Measurements from ENCODE around the gene NDST4. TPM values are rescaled to one million over a fixed set of nuclear protein-coding genes. Genes with fewer than 3 reads are reported as not detected.

NDST4 gene
- total RNA-seq, 1 experiment from 2014 or later: not detected

DNA sequence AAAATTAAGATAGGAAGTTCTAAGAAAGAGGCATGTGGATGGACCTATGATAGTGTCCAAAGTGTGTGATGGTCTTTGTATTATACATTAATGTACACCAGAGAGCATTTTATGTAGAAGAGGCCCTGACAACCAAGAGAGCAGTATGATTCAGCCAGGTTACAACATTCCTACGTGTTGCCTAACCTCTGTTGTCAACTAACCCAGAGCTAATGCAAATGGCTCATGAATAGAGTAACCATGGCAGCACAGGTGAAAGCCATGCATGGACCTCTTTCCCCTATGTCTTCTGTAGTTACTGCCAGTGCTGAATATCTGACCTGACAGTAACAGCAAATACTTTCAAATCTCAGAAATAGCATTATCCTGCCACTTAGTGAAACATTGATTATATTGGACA is 255.6 kb downstream of the NDST4 start:
- DNase-seq (ENCODE audit: low read depth): no peak
- in situ Hi-C loops (cut with HindIII; ENCODE audit: low pct_unique_long_range_greater_than_20kb, low sequenced_read_pairs): no loop called here

DNA sequence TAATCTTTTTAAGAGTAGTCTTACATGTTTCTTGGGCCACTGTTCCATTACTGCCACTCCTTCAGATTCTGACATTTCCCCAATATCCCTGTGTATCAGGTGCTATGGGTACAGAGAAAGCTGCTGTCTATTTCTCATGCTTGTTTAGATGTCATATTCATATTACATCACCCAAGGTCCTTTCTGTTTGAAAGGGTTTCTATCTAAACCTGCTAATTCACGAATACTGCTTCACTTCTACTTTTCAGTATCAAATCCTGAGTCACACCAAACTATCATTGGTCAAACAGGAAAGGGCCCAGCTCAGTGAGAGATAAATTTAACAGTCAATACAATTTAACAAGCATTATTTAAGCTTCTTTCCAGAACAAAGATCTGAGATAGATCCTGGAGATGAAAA is 273.4 kb downstream of the NDST4 start:
- DNase-seq (ENCODE audit: low read depth): no peak
- in situ Hi-C loops (cut with HindIII; ENCODE audit: low pct_unique_long_range_greater_than_20kb, low sequenced_read_pairs): no loop called here

DNA sequence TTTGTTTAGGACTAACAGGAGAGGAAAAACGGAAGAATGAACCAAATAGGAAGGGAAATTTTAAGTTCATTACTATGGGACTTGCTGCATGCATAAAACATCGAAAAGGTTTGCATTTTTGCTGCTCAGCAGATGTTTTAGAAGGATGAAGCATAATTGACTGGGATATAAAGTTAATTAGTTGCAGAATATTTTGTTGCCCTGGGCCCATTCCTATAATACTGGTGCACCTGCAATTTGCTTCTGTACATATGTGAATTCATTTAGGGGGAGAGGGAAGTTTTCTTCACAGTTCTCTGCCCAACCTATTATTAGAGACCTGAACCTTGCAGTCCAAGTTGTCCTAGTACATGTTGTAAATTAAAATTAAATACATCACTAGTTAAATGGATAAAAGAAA is 282.8 kb downstream of the NDST4 start:
- DNase-seq (ENCODE audit: low read depth): no peak
- in situ Hi-C loops (cut with HindIII; ENCODE audit: low pct_unique_long_range_greater_than_20kb, low sequenced_read_pairs): no loop called here

DNA sequence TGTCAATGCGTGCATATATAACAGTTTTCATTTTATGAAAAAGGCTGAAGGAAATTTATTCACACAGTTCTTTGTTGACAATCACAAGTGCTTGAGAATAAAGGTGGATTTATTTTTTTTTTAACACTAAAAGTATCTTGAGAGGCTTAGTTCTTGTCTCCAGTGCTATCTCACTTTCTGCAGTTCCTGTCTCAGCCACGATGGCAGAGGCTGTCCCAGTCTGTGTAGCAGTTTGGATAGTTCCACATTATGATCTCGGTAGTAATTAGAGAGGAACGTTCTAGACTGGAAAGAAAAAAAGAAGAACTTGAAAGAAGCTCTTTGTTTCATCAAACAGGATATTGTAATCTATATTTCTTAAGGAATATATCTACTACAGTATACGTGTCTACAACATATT is 285.8 kb downstream of the NDST4 start:
- DNase-seq (ENCODE audit: low read depth): no peak
- in situ Hi-C loops (cut with HindIII; ENCODE audit: low pct_unique_long_range_greater_than_20kb, low sequenced_read_pairs): no loop called here

DNA sequence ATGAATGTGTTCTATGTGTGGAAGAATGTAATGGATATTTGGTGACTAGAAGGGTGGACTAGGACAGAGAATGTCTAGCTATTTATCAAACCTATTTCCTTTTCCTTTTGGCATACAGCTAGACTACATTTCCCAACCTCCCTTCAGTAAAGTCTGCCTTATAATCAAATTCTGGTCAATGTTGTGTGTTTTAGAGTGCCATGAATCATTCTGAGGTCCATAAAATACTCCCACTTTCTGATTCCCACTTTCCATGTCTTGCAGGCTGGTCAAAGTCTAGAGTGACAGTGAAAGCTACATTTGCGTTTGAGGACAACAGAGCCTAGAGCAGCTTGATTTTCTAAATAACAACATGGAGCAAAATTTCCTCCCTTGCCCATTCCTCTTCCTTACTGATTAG is 297.7 kb downstream of the NDST4 start:
- in situ Hi-C loops (cut with HindIII; ENCODE audit: low pct_unique_long_range_greater_than_20kb, low sequenced_read_pairs): no loop called here
- no peak for DNase-seq (ENCODE audit: low read depth)

DNA sequence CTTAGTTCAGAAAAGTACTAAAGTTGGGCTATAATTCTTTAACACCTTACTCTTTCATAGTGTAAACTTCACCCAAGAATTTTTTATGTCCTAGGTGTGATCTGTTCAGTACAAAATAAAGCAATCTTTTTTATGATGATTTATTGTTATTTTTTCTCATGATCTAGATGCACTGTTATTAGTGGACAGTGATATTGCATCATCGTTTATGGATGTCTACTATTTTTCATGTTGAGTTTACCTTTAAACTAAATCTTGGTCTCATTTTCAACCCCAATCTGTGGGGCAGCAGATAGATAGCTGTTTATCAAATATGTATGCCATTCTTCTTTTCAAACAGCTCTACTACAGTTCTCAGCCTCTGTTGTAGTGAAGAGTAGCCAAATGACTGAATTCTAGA is 299.5 kb downstream of the NDST4 start:
- DNase-seq (ENCODE audit: low read depth): no peak
- in situ Hi-C loops (cut with HindIII; ENCODE audit: low pct_unique_long_range_greater_than_20kb, low sequenced_read_pairs): no loop called here

DNA sequence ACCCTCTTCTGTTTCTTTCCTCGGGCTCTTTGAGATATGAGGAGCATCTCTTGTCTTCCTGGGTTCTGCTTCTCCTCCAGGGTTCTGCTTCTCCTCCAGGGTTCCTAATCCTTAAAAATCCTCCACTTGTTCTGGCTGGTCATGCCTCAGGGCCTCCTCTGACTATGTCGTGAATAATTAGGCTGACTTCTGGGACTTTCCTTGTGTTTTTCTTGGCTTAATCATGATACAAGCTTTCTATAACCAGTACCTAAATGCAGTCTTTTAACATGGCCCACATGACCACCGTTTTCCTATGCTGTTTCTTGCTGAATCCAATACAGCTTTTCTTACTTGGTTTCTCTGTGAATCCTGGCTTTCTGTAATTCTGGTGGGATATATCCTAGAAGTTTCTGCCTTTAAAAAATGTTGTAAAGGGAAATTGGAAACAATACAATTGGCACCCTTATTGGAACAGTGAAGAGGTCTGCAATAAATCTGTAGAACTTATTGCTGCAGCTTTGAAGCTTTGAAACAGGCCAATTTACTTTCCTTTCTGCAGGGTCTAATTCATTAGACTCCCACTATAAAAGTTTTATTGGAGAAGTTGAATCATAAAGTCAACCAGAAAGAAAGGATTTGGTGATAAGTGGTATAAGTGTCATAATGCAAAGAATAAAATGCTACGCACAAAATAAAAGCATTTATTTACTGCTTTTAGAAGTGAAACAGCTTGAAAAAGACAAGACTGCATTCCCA is 301.7 kb downstream of the NDST4 start:
- no peak for DNase-seq (ENCODE audit: low read depth)

DNA sequence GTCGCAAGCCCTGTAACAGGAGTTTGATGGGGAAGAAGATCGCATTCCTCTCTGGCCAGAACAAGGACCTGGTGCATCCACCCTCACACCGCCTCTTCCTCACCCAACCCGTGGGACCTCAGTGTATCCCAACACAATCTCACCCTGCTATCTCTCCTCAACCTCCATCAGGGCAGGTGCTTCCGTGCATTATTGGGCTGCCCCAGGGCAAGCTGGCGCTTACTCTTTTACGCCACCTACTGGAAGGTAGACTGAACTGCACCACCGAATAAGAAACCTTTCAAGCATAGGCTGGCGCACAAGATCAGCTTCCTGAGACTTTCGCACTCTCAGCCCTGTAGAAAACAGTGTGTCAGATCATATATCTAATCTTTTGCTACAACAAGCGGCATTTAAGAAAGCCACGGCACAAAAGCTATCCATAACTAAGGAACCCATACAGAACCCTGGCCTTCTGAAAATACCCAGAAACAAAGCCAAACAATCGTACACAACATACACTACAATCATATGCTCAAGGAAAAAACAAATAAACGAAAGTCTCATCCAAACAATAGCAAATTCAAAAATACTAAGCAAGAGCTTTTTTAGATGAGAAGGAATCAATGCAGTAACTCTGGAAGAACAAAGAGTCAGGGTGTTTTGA is 305.5 kb downstream of the NDST4 start:
- in situ Hi-C loops (cut with HindIII; ENCODE audit: low pct_unique_long_range_greater_than_20kb, low sequenced_read_pairs): no loop called here
- peak; percentile 16 for DNase-seq (ENCODE audit: low read depth)

More for the DNA sequence above, 301.7 kb downstream of the NDST4 start:
- in situ Hi-C loops (cut with HindIII; ENCODE audit: low pct_unique_long_range_greater_than_20kb, low sequenced_read_pairs): no loop called here

DNA sequence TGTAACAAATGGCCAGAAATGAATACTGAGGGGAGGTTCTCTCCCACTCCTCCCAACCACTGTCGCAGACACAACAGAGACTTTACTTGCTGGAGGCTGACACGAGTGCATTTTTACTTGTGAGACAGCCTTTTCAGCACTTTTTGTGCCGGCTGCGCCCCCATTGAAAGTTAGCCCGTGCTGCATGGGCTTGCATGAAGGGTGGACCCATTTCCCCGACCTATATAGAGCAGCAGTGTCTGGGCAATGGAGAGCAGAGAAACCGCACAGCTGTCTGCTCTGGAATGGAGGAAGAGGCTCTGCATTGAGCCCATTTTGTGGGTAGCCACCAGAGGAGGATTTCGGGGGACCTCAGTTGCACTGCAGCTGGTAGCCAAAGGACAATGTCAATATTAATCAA is 306.1 kb downstream of the NDST4 start:
- DNase-seq (ENCODE audit: low read depth): no peak
- in situ Hi-C loops (cut with HindIII; ENCODE audit: low pct_unique_long_range_greater_than_20kb, low sequenced_read_pairs): no loop called here

DNA sequence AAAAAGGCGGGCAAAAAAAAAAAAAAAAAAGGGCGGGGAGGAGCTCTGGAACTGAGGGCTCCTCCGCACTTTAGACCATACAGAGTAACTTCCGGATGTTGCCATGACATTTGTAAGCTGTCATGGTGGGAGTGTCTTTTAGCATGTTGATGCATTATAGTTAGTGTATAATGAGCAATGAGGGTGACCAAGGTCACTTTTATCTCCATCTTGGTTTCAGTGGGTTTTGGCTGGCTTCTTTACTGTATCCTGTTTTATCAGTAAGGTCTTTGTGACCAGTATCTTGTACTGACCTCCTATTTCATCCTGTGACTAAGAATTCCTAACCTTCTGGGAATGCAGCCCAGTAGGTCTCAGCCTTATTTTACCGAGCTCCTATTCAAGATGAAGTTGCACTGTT is 321.4 kb downstream of the NDST4 start:
- no peak for DNase-seq (ENCODE audit: low read depth)
- in situ Hi-C loops (cut with HindIII; ENCODE audit: low pct_unique_long_range_greater_than_20kb, low sequenced_read_pairs): no loop called here

DNA sequence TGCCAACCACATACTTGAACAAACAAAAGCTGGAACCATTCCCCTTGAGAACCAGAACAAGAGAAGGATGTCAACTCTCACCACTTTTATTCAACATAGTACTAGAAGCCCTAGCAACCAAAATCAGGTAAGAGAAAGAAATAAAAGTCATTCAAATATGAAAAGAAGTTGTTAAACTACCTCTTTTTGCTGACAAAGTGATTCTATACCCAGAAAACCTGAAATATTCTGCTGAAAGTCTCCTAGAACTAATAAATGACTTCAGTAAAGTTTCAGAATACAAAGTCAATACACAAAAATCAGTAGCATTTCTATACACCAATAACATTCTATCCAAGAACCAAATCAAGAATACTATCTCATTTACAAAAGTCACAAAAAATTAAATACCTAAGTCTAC is 327.9 kb downstream of the NDST4 start:
- in situ Hi-C loops (cut with HindIII; ENCODE audit: low pct_unique_long_range_greater_than_20kb, low sequenced_read_pairs): no loop called here
- no peak for DNase-seq (ENCODE audit: low read depth)

DNA sequence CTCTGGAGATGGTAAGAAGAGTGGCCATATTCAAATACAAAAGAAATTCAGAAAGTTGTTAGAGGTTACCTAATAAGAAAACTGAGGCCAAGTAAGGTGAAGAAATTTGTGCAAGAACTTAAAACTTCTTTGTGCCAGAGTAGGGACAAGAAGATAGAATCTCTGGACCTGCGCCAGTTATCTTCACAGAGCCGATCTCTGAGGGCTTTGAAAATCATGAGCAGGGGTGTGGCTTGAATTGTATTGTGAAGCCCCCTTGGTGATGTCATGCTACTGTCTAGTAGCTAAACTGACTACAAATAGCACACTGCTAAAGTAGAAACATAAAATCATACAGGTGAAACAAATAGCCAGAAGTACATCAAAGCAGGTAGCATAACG is 330.2 kb downstream of the NDST4 start:
- DNase-seq (ENCODE audit: low read depth): no peak
- in situ Hi-C loops (cut with HindIII; ENCODE audit: low pct_unique_long_range_greater_than_20kb, low sequenced_read_pairs): no loop called here

DNA sequence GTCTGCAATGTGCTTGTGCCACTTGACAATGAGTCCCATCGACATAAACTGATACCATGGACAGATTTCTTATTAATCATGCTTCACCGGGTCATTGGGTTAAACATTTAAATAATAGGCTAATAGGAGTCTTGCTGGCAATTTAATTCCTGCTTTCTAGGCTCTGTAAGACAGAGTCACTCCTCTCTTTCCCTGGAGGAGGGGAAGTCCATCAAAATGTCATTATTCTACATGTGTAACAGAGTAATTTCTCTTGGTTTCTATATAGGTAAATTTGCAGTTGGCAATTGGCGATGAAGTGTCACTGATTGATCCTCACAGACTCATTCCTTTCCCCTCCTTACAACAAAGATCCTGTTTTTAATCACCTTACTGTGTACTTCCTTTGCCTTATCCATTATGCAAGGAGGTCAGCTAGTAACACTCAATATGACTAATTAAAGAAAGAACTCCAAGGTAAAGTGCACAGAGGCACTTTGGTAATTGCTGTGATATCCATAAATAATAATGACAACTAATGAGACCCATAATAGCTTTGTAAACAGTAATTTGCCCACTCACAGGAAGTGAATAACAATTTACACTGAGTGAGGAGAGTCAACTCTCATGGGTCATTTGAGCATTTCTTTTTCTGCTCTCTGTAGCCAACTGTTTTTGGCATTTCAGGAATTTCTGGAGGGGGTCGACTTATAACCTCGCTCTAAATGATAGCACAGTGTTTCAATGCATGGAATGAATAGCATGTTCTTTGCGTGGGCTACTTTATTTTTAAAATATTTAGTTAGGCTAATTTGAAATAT is 330.8 kb downstream of the NDST4 start:
- DNase-seq (ENCODE audit: low read depth): no peak
- in situ Hi-C loops (cut with HindIII; ENCODE audit: low pct_unique_long_range_greater_than_20kb, low sequenced_read_pairs): no loop called here

DNA sequence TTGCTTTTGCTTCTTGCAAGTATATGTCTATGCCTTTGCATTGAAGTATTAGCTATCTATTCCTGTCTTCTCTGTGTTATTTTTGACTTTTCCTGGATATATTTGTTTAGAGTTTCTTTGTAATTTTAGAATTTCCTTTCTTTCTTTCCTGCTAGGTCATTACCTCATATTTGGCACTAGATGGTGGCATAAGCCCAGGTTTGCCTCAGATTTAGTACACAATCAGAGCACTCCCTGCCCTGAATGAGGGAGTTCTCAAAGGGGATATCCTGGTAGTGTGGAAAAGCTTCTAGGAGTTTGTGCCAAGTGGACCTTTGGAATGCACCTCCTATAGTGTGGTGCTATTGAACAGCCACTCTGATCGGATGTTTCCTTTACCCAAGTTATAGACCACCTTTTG is 333.2 kb downstream of the NDST4 start:
- DNase-seq (ENCODE audit: low read depth): peak; percentile 2
- in situ Hi-C loops (cut with HindIII; ENCODE audit: low pct_unique_long_range_greater_than_20kb, low sequenced_read_pairs): no loop called here
